NCI-H774 (cell line): Measurements from ENCODE around the gene TADA2A.
"Not testable (repeated sequence)": the region's sequence is repeated elsewhere in the genome, so short reads cannot be mapped to it uniquely, and the experiment has no call there.

Source experiments
- DNase-seq: peaks from one replicate; lab custom pipeline; 2025; lab: John Stamatoyannopoulos, UW

Gene TADA2A

DNA sequence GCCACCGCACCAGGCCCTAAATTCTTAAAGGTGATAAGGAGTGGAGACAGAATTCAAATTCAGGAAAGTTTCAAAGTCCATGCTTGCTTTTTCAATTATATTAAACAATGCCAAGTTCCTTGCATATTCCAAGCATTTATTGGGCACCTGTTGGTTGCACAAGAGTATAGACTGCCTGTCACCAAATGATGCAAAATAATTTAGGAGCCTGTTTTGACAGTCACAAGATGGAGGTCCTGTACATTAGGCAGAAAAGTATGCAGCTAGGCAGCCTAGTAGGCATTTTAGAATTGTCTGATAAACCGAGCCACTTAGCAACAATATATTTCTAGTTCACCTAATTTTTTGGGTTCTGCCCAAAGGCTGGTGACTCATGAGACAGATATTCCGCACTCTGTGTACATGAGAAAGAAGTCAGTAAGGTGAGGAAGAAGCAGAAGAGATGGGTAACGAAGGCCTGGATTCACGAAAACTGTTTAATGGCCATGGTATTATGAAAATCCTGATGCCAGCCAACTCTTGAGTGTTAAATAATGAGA, 7.4 kb upstream of the TADA2A start:
- no peak for DNase-seq

DNA sequence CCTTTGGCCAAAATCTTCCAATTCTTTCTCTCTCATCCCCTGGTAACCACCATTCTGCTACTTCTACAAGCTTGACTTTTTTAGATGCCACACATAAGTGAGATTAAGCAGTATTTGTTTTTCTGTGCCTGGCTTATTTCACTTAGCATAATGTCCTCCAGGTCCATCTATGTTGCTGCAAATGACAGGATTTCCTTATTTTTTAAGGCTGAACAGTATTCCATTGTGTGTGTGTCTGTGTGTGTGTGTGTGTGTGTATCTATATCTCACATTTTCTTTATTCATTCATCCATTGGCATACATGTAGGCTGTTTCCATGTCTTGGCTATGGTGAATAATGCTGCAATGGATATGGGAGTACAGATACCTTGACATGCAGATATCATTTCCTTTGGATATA, 6.2 kb upstream of the TADA2A start:
- DNase-seq = no peak

DNA sequence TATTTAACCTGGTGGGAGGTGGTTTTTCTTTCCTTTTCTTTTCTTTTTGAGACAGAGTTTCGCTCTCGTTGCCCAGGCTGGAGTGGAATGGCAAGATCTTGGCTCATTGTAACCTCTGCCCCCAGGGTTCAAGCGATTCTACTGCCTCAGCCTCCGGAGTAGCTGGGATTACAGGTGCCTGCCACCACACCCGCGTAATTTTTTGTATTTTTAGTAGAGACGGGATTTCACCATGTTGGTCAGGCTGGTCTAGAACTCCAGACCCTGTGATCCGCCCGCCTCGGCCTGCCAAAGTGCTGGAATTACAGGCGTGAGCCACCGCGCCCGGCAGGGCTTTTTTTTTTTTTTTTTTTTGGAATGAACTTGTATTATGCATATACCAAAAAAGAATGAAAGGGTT, 1.2 kb upstream of the TADA2A start:
- DNase-seq = not testable (repeated sequence)

DNA sequence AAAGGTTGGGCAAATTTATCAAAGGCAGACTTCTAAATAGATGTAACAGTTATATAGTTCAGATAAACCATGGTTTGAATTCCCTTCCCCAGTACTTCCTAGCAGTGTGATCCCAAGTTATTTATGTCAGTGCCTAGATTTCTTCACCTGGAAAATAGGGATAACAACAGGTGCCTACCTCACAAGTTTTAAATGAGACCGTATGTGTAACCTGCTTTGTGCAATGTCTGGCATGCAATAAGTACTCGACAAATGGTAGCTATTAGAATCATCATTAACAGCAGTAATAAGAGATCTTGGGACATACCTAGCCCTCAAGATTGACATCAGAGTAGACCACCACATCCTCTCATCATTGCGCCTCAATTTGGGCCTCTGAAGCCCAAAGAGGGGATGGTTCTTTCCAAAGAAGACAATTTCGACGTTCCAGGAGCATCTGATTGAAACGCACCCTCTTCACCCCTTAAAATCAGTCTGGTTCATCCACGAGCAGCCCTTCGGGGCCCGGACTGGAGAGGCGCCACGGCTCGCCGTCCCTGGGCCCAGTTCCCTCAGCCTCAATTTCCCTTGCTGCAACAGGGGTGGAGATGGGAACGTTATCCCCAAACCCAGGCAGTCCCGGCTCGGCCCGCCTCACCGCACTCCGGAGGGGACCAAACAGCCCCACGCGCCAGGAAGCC, 591 bp upstream of the TADA2A start:
- no peak for DNase-seq

DNA sequence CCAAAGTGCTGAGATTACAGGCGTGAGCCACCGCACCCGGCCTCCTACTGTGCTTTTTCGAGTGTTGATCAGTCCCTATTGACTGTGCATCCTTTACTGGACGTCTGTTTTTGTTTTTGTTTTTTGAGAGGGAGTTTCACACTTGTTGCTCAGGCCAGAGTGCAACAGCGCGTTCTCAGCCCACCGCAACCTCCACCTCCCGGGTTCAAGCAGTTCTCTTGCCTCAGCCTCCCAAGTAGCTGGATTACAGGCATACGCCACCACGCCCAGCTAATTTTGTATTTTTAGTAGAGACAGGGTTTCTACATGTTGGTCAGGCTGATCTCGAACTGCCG, 1.4 kb downstream of the TADA2A start:
- not testable (repeated sequence) for DNase-seq

DNA sequence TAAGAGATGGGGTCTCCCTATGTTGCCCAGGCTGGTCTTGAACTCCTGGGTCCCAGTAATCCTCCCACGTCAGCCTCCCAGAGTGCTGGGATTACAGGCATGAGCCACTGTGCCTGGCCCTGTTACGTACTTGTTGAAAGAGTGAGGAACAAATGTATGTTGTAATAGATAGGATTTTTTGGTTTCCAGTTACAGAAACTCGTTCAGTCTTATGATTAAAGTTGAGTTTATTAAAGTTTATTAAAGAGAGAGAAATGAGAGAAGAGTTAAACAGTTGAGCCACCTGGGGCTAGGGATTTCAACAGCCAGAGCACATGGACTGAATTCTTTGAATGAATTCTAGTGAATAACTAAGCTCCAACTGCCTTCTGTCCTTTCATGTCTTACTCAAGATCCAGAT, 3.7 kb downstream of the TADA2A start:
- DNase-seq = no peak

DNA sequence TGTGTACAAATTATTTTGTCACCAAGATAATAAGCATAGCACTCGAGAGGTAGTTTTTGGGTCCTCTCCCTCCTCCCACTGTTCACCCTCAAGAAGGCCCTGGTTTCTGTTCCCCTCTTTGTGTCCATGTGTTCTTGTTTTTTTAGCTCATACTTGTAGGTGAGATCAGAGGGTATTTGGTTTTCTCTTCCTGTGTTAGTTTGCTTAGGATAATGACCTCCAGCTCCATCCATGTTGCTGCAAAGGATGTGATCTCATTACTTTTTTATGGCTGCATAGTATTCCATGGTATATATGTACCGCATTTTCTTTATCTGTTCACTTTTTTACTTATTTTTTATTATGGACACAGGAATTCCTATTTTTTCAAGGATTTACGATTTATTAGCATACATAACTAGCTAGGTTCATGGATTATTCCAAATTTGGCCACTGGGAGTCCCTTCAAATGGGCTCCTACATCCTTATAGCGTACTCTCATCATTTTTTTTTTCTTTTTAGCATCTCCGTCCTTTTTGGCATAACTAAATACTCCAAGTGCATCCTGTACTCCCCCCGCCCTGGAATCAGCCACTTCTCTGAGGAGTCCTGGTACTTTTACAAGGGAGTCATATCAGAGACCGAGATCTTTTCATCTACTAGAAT, 7.3 kb downstream of the TADA2A start:
- DNase-seq = no peak

DNA sequence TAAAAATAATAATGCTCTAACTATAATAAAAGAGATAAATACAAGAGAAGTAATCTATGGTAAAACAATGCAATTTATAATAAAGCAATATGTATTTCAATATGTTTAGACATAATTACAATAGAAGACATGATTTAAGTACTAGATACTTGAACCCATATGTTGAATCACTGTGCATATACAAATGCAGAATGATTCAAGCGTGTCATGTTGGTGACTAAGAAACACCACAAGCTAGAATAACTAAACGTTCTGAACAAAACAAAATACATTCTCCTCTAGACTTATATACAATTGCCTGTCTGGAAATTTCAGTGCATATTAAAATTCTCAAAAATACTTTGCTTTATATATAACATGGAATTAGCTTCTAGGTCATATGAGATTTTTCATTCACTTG, 11.2 kb downstream of the TADA2A start:
- no peak for DNase-seq

DNA sequence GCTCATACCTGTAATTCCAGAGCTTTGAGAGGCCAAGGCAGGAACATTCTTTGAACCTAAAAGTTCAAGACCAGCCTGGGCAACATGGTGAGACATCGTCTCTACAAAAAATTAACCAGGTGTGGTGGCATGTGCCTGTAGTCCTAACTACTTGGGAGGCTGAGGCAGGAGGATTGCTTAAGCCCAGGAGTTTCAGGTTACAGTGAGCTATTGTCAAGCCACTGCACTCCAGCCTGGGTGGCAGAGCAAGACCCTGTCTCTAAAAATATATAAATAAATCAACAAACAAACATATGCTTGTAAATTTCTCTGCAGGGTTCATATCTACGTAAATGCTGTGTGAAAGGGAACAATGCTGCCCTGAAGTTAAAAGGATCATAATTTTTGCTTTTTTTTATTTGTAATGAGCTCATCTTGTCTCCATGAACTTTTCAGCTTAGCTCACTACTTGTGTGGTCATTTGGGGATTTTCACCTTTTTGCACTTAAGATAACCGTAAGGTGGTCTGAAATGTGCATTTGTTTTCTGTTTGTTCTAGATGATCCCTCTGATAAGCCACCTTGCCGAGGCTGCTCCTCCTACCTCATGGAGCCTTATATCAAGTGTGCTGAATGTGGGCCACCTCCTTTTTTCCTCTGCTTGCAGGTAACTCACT, 16.4 kb downstream of the TADA2A start:
- no peak for DNase-seq

DNA sequence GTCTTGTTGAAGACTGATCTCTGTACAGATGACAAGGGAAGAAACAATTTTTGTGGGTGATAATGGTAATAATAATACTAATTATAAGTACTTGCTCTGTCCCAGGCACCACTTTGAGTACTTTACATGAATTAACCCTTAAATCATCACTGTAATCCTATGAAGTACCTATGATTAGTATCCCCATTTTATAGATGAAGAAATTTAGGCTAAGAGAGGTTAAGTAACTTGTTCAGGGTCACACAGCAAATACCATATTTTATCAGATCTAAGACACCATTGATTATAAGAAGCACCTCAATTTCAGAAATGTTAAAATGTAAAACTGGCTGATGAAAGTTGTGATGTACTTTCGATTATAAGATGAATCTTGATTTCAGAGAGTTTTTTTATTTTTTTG, 18.6 kb downstream of the TADA2A start:
- no peak for DNase-seq

DNA sequence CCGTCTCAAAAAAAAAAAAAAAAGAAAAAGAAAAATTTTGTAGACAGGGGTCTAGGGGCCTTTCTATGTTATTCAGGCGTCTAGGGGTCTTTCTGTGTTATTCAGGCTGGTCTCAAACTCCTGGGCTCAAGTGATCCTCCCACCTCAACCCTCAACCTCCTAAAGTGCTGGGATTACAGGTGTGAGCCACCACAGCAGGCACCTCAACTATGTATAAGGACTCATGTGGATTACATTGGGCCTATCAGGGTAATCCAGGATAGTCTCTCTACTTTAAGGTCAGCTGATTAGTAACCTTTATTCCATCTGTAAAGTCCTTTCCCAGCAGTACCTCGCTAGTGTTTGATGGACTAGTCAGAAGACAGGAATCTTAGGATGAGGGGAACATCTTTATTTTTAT, 22.4 kb downstream of the TADA2A start:
- no peak for DNase-seq

DNA sequence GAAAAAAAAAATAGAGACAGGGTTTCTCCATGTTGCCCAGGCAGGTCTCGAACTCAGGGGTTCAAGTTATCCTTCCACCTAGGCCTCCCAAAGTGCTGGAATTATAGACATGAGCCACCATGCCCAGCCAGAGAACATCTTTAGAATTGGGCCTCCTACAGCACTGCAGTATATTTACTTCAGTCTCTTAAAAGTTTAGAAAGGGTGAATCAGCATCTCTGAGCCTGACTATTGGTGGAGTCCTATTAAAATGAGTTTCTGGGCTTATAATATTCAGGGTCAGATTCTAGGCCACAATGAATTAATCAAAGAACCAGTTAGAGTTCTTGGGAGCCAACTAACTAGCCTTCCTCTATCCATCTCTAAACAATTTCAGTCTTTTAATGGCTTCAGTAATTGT, 22.8 kb downstream of the TADA2A start:
- no peak for DNase-seq

DNA sequence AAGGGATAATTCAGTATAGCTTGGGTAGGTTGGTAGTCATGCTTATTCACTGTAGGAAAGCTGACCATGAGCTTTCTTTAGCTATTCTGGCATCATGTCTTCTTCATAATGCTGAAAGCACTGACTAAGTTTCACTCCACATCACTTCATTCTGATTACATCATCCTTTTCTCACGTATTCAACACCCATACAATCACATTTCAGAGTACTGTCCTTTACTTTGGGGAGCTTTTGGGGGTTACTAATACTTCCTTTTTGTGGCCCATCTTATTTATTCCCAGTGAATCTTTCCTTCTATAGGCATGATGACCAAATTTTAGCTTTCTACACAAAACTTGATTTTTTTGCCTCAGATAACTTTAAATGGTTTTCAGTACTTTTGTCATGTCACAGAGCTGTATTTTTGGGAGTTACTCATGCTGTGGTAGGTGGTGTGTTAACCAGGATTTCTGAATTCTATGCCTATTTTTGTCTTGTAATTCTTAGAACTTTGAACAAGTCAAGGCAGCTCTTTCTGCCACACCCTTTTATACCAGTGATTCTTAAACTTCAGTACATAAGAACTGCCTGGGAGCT, 23.5 kb downstream of the TADA2A start:
- DNase-seq = no peak

DNA sequence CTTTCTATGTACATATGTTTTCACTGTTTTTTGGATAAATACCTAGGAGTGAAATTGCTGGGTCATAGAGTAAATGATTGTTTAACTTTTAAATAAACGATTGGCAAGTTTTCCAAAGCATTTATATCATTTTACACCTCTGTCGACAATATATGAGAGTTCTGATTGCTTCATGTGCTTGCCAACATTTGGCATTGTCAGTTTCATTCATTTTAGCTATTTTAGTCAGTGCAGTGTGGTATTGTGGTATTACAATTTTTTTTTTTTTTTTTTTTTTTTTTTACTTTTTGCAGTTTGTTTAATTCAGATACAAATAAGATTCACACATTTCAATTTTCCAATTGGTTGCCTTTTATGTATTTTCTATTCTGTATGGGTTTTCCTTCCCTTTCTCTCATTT, 26.0 kb downstream of the TADA2A start:
- no peak for DNase-seq

DNA sequence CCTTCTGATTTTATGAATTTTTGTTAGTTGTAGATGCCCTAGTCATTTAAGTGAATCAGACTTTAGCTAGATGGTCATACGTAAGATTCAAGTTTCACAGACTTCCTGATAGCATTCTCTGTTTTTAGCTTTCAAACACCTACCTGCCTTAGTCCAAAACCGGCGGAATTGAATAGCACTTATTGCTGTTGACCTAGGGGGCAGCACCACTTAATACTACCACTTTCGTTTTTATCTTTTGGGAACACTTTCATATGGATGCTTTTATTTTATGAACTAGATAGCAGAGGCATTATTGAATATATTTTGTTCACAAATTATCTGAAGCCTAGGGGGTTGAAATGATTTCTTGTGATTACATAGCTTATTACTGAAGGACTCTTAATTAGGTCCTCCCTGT, 31.5 kb downstream of the TADA2A start:
- DNase-seq = no peak

DNA sequence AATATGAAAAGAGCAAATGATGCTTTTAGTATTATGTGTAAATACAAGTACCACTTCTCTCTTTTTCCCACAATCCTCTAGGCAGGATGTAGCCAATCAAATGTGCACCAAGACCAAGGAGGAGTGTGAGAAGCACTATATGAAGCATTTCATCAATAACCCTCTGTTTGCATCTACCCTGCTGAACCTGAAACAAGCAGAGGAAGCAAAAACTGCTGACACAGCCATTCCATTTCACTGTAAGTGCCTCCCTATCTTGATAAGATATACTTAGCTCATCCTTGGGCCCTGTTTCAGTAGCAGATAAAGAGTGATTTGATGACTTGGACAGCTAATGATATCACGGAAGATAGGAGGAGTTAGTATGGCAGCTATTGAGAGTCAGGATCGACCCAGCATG, 33.7 kb downstream of the TADA2A start:
- DNase-seq = no peak

DNA sequence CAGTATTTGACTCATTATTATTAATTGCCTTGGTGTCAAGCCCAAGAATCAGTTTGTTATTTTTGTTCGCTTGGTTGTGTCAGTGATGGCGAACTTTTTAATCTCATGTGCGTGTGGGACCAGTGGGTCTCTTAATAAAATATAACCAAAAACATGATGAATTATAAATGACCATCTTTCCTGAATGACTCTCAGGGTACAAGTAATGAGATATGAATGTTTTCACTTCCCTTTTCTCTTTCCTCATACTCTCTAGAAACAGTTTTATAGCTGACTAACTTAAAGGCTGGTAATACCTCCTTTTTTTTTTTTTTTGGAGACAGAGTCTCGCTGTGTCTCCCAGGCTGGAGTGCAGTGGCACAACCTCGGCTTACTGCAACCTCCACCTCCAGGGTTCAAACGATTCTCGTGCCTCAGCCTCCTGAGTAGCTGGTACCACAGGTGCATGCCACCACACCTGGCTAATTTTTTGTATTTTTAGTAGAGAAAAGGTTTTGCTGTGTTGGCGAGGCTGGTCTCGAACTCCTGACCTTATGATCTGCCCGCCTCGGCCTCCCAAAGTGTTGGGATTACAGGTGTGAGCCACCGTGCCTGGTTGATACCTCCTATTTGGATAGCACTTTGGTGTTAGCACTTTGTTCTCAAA, 34.8 kb downstream of the TADA2A start:
- not testable (repeated sequence) for DNase-seq

DNA sequence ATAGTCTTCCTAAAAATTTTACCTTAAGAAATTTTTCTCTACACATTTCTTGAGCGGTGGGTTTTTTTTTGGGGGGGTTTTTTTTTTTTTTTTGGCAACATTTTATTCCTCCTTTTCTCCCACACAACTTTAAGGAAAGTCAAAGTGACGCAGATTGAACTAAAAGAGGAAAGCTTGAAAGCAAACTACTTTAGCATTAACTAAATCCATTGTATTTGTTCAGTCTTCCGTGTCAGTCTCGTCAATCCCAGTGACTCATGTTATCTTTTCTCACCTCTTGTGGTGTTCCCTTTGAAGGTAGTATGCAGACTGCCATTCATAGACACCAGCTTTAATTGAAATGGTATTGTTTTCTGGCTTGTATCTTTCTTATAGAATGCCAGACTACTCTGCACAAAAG, 39.3 kb downstream of the TADA2A start:
- DNase-seq = peak; percentile 20

DNA sequence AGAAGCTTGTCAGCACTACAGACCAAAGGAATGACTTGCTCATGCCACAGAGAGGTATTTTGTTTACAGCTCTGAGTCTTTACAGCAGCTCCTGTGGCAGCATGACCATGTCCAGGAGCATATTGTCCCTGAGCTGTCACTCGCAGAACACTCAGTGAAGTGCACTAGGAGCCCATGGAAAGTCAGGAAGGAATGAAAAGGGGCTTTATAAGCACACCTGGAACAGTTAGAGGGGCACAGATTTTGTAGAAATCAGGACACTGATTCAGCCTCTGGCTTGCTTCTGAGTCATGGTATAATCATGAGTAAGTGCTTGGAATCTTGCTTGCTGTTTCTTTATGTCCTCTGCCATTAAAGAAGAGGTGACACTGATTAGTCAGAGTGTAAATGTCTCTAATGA, 41.0 kb downstream of the TADA2A start:
- DNase-seq = no peak

DNA sequence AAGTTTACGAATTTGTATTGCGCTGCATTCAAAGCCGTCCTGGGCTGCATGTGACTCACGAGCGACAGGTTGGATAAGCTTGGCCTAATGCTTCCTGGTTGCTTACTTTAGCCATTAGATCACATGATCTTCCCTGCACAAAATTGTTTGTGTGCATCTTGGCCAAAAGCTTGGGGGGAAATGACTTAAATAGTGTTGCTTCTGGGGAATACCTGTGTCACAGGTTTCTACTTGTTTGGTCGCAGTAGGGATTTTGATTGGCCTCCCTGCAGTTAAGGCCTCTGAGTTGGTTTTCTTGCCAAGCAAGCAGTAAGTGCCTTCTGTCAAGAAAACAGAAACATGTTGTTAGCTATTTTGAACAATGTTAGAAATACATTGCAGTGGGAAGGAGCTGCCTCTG, 43.4 kb downstream of the TADA2A start:
- no peak for DNase-seq

DNA sequence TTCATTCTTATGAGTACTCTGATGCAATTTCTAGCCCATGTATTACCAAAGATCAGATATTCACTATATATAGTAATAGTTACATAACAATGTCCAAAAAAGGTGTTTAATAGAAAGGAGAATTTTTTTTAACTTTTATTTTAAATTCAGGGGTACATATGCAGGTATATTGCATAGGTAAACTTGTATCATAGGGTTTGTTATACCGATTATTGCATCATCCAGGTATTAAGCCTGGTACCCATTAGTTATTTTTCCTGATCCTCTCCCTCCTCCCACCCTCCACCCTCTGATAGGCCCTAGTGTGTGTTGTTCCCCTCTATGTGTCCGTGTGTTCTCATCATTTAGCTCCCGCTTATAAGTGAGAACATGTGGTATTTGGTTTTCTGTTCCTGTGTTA, 51.1 kb downstream of the TADA2A start:
- DNase-seq = not testable (repeated sequence)

DNA sequence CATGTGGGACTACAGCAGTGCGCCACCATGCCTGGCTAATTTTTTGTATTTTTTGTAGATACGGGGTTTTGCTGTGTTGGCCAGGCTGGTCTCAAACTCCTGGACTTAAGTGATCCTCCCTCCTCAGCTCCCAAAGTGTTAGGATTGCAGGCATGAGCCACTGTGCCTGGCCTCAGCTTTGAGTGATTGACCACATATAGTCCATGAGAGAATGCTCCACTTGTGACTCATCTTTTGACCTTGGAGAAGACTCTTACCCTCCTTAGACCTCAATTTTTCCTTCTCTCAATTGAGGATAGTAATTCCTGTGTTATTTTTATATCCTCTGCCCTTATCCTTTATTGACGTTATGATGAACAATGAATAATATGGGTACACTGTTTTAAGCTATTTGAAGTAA, 52.1 kb downstream of the TADA2A start:
- no peak for DNase-seq

DNA sequence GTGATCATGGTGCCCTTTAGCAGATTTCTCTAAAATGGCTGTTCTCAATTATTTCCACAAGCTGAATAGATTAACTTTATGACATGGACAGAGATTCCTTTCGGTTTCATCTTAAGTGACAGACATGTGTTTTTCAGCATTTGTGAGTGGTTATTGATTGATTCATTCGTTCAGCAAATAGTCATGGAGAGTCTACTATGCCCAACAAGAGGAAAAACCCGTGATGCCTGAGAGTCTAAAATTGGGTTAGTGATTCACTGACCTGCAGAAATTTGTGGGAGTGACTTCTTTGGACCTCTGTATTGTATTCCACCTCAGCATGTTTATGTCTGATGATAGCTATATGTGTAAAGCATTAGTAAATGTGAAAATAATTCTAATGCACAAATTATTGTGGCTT, 55.0 kb downstream of the TADA2A start:
- no peak for DNase-seq
